ENCODE measurements around the gene TAF11L7. TPM values are rescaled to one million over a fixed set of nuclear protein-coding genes. Genes with fewer than 3 reads are reported as not detected.
"Not testable (repeated sequence)": the region's sequence is repeated elsewhere in the genome, so short reads cannot be mapped to it uniquely, and the experiment has no call there.

TAF11L7 gene
- not detected for total RNA-seq

DNA sequence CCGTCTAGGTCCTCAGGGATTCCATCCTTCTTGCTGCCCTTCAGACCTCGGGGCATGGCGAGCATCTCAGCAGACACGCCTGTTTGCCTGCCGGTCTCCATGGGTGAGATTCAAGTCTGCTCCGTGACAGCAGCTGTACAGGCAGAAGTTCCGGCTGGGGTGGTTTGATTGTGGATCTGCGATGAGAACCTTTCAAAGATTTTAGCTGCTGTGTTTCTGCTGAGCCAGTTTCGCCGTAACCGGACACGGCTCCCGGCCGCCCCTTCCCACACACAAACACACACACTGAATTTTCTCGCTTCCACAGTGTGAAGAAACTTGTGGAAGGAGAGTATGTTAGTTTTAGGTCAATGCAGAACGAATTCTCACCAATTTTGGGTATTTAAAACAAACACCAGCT, at the start of gene TAF11L7:
Gene TAF11L7, minus strand, starts transcription at position 101 of the 400 bp plus-strand sequence.
- H3K27me3 Mint-ChIP-seq; H3K9me3 Mint-ChIP-seq (ENCODE audit: low read depth); H3K4me1 Mint-ChIP-seq; H3K27ac Mint-ChIP-seq; CTCF ChIA-PET; H3K36me3 Mint-ChIP-seq; ATAC-seq; DNase-seq; H3K4me3 Mint-ChIP-seq: not testable (repeated sequence)

DNA sequence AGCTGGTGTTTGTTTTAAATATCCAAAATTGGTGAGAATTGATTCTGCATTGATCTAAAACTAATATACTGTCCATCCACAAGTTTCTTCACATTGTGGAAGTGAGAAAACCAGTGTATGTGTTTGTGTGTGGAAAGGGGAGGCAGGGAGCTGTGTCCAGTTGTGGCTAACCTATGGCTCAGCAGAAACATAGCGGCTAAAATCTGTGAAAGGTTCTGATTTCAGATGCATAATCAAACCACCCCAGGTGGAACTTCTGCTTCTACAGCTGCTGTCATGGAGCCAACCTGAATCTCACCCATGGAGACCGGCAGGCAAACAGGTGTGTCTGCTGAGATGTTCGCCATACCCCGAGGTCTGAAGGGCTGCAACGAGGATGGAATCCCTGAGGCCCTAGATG, 48.6 kb upstream of the TAF11L7 start, which contains the start of gene TAF11L14:
Gene TAF11L14, plus strand, starts transcription at position 301 of the 400 bp plus-strand sequence.
- no peaks in the 10 kb centered on the region for H3K4me1 Mint-ChIP-seq

DNA sequence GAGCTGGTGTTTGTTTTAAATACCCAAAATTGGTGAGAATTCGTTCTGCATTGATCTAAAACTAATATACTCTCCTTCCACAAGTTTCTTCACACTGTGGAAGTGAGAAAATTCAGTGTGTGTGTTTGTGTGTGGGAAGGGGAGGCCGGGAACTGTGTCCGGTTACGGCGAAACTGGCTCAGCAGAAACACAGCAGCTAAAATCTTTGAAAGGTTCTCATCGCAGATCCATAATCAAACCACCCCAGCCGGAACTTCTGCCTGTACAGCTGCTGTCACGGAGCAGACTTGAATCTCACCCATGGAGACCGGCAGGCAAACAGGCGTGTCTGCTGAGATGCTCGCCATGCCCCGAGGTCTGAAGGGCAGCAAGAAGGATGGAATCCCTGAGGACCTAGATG, 46.2 kb upstream of the TAF11L7 start, which contains the start of gene TAF11L13:
Gene TAF11L13, plus strand, starts transcription at position 301 of the 400 bp plus-strand sequence.
- DNase-seq; H3K4me3 Mint-ChIP-seq; ATAC-seq; H3K4me1 Mint-ChIP-seq; H3K36me3 Mint-ChIP-seq; H3K27ac Mint-ChIP-seq; CTCF ChIA-PET; H3K27me3 Mint-ChIP-seq; H3K9me3 Mint-ChIP-seq (ENCODE audit: low read depth): not testable (repeated sequence)

More for the DNA sequence above, 48.6 kb upstream of the TAF11L7 start, which contains the start of gene TAF11L14:
- no peak within 1 kb of the TSS for H3K27ac Mint-ChIP-seq
- no peak for DNase-seq
- no peaks in the 10 kb centered on the region for H3K36me3 Mint-ChIP-seq
- H3K9me3 Mint-ChIP-seq (ENCODE audit: low read depth), result peaks cover 3% of the 10 kb centered on the region
- H3K4me3 Mint-ChIP-seq, result no peak within 1 kb of the TSS
- CTCF ChIA-PET, result no interaction called here
- no peak for ATAC-seq
- no peaks in the 10 kb centered on the region for H3K27me3 Mint-ChIP-seq

DNA sequence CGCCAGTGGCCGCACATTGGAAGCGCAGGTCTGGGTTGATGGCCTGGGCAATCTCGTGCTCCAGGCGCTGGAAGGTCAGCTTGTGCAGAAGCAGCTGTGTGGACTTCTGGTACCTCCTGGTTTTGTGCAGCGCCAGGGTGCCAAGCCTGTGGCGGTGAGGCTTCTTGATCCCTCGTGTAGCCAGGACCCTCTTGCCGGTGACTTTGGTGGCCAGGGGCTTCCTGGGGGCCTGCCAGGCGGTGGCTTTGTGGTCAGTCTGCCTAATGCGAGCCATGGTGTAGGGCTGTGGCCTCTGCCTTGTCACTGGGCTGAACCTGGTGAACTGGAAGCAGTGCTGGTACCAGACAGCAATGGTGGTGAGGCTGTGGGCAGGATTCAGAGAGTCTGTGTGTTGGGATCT, 40.1 kb upstream of the TAF11L7 start:
- no peak for ATAC-seq
- Mint-ChIP-seq H3K4me1 (no peaks in the 10 kb centered on the region), H3K4me3 (no peak overlapping the region), H3K27ac (no peak overlapping the region), H3K36me3 (no peaks in the 10 kb centered on the region), H3K9me3 (ENCODE audit: low read depth) (peaks cover 5% of the 10 kb centered on the region), H3K27me3 (no peaks in the 10 kb centered on the region)
- CTCF ChIA-PET, result no interaction called here
- DNase-seq, result no peak

DNA sequence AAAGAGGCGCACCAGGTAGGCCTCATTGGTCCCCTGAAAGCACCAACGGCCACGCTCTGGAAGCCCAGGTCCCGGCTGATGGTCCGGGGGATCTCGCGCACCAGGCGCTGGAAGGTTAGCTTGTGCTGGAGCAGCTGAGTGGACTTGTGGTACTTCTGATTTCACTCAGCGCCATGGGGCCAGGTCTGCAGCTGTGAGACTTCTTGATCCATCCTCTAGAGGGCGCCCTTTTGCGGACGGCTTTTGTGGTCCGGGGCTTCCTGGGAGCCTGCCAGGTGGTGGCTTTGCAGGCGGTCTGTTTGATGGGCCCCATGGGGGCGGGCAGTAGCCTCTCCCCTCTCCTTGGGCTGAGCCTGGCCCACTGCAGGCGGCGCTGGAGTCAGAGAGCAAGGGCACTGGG, 35.1 kb upstream of the TAF11L7 start:
- H3K4me3 Mint-ChIP-seq, result no peak overlapping the region
- no peaks in the 10 kb centered on the region for H3K27me3 Mint-ChIP-seq
- no peak for DNase-seq
- H3K27ac Mint-ChIP-seq, result no peak overlapping the region
- H3K36me3 Mint-ChIP-seq, result no peaks in the 10 kb centered on the region
- H3K9me3 Mint-ChIP-seq (ENCODE audit: low read depth), result peaks cover 12% of the 10 kb centered on the region
- no peak for ATAC-seq
- CTCF ChIA-PET, result no interaction called here
- H3K4me1 Mint-ChIP-seq, result no peaks in the 10 kb centered on the region

DNA sequence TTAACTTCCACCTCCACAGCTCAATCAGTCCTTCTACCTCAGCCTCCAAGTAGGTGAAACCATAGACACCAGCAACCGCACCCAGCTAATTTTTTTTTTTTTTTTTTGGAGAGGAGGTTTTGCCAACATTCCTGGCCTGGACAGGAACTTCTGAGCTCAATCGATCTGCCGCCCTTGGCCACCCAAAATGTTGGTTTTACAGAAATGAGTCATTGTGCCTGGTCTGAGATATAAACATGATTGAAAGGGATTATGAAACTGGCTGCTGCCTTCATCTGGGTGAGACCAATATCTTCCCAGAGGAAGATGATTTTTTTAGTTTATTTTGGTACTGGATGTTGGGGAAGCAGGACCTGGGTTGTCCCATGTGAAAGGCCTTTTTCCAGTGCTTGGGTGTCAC, 33.8 kb upstream of the TAF11L7 start:
- CTCF ChIA-PET, result no interaction called here
- DNase-seq (no peak), ATAC-seq (no peak)
- H3K27ac Mint-ChIP-seq, result no peak overlapping the region
- no peaks in the 10 kb centered on the region for H3K27me3 Mint-ChIP-seq
- peaks cover 12% of the 10 kb centered on the region for H3K9me3 Mint-ChIP-seq (ENCODE audit: low read depth)
- H3K36me3 Mint-ChIP-seq, result no peaks in the 10 kb centered on the region
- no peaks in the 10 kb centered on the region for H3K4me1 Mint-ChIP-seq
- H3K4me3 Mint-ChIP-seq, result no peak overlapping the region

DNA sequence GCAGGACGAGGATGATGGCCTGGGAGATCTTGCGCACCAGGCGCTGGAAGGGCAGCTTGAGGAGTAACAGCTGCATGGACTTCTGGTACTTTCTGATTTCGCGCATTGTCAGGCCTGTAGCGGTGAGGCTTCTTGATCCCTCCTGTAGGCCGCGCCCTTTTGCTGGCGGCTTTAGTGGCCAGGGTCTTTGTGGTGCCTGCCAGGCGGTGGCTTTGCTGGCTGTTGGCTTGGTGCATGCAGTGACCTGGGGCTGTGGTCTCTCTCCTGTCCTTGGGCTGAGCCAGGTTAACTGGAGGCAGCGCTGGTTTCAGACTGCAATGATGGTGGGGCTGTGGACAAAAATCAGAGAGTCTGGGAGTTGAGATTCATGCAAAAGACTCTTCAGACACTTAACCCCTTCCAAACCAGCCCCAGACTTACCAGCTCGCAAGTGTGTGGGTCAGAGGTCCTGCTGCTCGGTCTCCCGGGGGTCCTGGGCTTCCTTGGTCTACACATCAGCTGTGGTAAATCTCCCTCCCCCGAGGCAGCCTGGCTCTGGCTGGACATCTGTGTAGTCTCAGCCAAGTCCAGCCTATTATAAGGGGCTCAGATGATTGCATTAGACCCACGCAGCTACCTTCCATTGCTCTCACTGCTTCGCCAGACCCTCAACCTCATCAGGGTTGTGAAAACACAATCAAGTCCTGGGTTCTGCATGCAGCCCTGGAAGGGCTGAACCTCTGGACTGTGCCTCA, 29.5 kb upstream of the TAF11L7 start:
- H3K36me3 Mint-ChIP-seq, result no peaks in the 10 kb centered on the region
- CTCF ChIA-PET, result no interaction called here

DNA sequence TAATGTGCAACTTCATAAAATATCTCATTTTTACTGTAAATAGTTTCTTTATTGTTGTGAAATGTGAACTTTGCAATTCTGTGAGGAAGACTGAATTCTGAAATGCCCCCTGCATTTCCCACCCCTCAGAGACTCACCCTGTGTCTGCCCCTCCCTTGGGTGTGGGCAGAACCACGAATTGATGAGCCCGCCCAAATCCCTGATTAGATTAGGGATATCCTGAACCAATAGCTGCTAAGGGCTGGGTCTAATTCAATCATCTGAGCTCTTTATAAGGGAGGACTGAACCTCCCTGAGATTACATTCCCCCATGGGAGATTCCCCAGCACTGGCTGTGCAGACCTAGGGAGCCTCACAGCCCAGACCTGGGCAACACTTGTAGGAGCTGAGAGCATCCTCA, 24.5 kb upstream of the TAF11L7 start, which contains the start of gene TAF11L12:
Gene TAF11L12, plus strand, starts transcription at position 301 of the 400 bp plus-strand sequence.
- H3K9me3 Mint-ChIP-seq (ENCODE audit: low read depth); H3K4me1 Mint-ChIP-seq; ATAC-seq; CTCF ChIA-PET; H3K27me3 Mint-ChIP-seq; H3K27ac Mint-ChIP-seq; H3K4me3 Mint-ChIP-seq; H3K36me3 Mint-ChIP-seq; DNase-seq: not testable (repeated sequence)

More for the DNA sequence above, 29.5 kb upstream of the TAF11L7 start:
- Mint-ChIP-seq H3K4me1 (no peaks in the 10 kb centered on the region), H3K9me3 (ENCODE audit: low read depth) (peaks cover 4% of the 10 kb centered on the region), H3K4me3 (no peak overlapping the region), H3K27ac (no peak overlapping the region), H3K27me3 (no peaks in the 10 kb centered on the region)
- no peak for DNase-seq
- no peak for ATAC-seq

DNA sequence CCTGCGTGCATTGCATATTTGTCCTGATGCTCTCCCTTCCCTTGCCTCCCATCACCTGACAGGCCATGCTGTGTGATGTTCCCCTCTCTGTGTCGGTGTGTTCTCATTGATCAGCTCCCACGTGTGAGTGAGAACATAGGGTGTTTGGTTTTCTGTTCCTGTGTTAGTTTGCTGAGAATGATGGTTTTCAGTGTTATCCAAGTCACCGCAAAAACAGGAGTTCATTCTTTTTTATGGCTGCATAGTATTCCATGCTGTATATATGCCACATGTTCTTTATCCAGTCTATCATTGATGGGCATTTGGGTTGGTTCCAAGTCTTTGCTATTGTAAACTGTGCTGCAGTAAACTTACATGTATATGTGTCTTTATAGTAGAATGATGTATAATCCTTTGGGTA, 21.9 kb upstream of the TAF11L7 start:
- H3K27me3 Mint-ChIP-seq, CTCF ChIA-PET, ATAC-seq: not testable (repeated sequence)

DNA sequence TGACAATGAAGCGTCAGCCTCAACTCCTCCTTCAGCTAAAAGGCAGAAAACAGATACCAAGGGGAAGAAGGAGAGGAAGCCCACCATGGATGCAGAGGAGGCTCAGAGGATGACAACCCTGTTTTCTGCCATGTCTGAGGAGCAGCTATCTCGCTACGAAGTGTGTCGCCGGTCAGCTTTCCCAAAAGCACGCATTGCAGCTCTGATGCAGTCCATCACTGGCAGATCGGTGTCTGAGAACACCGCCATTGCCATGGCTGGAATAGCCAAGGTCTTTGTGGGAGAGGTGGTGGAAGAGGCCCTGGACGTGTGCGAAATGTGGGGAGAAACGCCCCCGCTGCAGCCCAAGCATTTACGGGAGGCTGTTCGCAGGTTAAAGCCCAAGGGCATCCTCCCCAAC, 19.4 kb upstream of the TAF11L7 start:
- no peak overlapping the region for H3K27ac Mint-ChIP-seq
- H3K9me3 Mint-ChIP-seq (ENCODE audit: low read depth), result peaks cover 21% of the 10 kb centered on the region
- no peaks in the 10 kb centered on the region for H3K27me3 Mint-ChIP-seq
- ATAC-seq, result no peak
- H3K4me1 Mint-ChIP-seq, result no peaks in the 10 kb centered on the region
- CTCF ChIA-PET, result no interaction called here
- H3K36me3 Mint-ChIP-seq, result no peaks in the 10 kb centered on the region
- DNase-seq, result no peak
- no peak overlapping the region for H3K4me3 Mint-ChIP-seq

More for the DNA sequence above, 21.9 kb upstream of the TAF11L7 start:
- not testable (repeated sequence) for H3K4me3 Mint-ChIP-seq, H3K4me1 Mint-ChIP-seq, H3K27ac Mint-ChIP-seq, H3K36me3 Mint-ChIP-seq, DNase-seq
- H3K9me3 Mint-ChIP-seq (ENCODE audit: low read depth), result peaks cover 12% of the 10 kb centered on the region

DNA sequence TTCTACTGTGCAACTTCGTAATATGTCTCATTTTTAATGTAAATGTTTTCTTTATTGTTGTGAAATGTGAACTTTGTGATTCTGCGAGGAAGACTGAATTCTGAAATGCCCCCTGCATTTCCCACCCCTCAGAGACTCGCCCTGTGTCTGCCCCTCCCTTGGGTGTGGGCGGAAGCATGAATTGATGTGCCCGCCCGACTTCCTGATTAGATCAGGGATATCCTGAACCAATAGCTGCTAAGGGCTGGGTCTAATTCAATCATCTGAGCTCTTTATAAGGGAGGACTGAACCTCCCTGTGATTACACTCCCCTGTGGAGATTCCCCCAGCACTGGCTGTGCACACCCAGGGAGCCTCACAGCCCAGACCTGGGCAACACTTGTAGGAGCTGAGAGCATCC, 18.3 kb upstream of the TAF11L7 start, which contains the start of gene TAF11L11:
Gene TAF11L11, plus strand, starts transcription at position 304 of the 400 bp plus-strand sequence.
- H3K36me3 Mint-ChIP-seq, ATAC-seq, CTCF ChIA-PET, H3K4me3 Mint-ChIP-seq, DNase-seq, H3K27ac Mint-ChIP-seq, H3K27me3 Mint-ChIP-seq, H3K4me1 Mint-ChIP-seq: not testable (repeated sequence)
- H3K9me3 Mint-ChIP-seq (ENCODE audit: low read depth), result peaks cover 26% of the 10 kb centered on the region

DNA sequence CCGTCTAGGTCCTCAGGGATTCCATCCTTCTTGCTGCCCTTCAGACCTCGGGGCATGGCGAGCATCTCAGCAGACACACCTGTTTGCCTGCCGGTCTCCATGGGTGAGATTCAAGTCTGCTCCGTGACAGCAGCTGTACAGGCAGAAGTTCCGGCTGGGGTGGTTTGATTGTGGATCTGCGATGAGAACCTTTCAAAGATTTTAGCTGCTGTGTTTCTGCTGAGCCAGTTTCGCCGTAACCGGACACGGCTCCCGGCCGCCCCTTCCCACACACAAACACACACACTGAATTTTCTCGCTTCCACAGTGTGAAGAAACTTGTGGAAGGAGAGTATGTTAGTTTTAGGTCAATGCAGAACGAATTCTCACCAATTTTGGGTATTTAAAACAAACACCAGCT, 12.2 kb upstream of the TAF11L7 start, which contains the start of gene TAF11L10:
Gene TAF11L10, minus strand, starts transcription at position 101 of the 400 bp plus-strand sequence.
- peaks cover 14% of the 10 kb centered on the region for H3K9me3 Mint-ChIP-seq (ENCODE audit: low read depth)
- ATAC-seq, H3K4me3 Mint-ChIP-seq, H3K36me3 Mint-ChIP-seq, CTCF ChIA-PET, H3K27me3 Mint-ChIP-seq, DNase-seq, H3K4me1 Mint-ChIP-seq, H3K27ac Mint-ChIP-seq: not testable (repeated sequence)

DNA sequence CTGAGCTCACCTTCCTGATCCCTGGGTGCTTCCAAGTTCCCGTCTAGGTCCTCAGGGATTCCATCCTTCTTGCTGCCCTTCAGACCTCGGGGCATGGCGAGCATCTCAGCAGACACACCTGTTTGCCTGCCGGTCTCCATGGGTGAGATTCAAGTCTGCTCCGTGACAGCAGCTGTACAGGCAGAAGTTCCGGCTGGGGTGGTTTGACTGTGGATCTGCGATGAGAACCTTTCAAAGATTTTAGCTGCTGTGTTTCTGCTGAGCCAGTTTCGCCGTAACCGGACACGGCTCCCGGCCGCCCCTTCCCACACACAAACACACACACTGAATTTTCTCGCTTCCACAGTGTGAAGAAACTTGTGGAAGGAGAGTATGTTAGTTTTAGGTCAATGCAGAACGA, 8.7 kb upstream of the TAF11L7 start, which contains the start of gene TAF11L9:
Gene TAF11L9, minus strand, starts transcription at position 140 of the 400 bp plus-strand sequence.
- H3K4me3 Mint-ChIP-seq; H3K9me3 Mint-ChIP-seq (ENCODE audit: low read depth); H3K27me3 Mint-ChIP-seq; H3K36me3 Mint-ChIP-seq; ATAC-seq; CTCF ChIA-PET; H3K27ac Mint-ChIP-seq; H3K4me1 Mint-ChIP-seq; DNase-seq: not testable (repeated sequence)

DNA sequence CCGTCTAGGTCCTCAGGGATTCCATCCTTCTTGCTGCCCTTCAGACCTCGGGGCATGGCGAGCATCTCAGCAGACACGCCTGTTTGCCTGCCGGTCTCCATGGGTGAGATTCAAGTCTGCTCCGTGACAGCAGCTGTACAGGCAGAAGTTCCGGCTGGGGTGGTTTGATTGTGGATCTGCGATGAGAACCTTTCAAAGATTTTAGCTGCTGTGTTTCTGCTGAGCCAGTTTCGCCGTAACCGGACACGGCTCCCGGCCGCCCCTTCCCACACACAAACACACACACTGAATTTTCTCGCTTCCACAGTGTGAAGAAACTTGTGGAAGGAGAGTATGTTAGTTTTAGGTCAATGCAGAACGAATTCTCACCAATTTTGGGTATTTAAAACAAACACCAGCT, 5.3 kb upstream of the TAF11L7 start, which contains the start of gene TAF11L8:
Gene TAF11L8, minus strand, starts transcription at position 101 of the 400 bp plus-strand sequence.
- H3K9me3 Mint-ChIP-seq (ENCODE audit: low read depth); H3K4me1 Mint-ChIP-seq; H3K4me3 Mint-ChIP-seq: not testable (repeated sequence)

More for the DNA sequence above, 5.3 kb upstream of the TAF11L7 start, which contains the start of gene TAF11L8:
- H3K27me3 Mint-ChIP-seq, DNase-seq, H3K27ac Mint-ChIP-seq, H3K36me3 Mint-ChIP-seq, CTCF ChIA-PET, ATAC-seq: not testable (repeated sequence)
